Measurements from ENCODE around the gene SMCO3.

The SMCO3 gene

DNA sequence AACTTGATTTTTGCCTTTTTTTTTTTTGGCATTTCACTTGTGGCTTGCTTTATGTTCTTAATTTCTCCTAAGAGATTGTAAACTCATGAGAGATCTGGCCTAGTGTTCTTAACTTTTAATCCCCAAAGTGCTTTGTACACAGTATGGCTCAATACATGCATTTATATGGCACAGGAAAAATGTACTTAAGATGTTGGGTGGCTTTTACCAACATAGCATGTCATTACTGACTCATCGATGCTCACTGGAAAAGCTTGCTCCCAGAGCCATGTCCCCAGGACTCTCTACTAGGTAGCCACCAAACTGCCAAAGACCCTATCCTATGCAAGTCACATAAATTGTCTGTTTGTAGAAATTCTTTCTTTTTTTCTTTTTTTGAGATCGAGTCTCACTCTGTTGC lies 13.1 kb upstream of the SMCO3 start:
- DNase-seq (ENCODE audit: low read depth) = no peak

DNA sequence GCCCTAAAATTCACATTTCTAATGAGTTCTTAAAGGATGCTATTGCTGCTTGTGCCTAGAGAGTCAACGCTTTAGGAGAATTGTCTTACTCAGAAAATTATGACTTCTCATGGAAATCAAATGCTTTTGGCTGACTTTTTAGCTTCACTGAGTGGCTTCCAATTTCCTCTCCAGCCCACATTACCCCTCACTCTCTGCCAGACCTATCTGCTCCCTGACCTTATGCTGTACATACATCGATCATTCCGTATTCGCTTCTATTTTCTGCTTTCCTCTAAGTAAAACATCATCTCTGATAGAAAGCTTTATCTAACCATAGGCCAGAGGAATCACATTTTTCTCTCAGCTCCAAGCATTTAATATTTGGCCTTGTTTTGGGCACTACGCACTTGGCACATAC lies 12.5 kb upstream of the SMCO3 start:
- no peak for DNase-seq (ENCODE audit: low read depth)

DNA sequence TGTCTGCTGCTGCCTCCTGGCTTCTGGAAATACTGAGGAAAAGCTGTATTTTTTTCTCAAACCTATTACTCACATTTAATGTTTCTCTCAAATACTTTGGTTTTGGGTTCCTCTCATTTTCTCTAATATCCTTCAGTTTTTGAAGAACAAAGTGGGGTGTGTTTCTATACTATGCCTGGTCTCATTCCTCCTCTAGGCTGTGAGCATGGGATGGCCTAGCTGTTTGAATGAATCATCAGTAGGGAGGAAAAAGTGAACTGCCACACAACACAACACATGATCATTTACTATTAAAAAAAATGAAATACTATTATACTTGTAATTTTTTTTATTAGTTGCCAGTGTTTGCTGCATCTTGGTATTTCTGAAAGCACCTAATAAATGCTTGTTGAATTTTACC lies 11.3 kb upstream of the SMCO3 start:
- DNase-seq (ENCODE audit: low read depth) = no peak

DNA sequence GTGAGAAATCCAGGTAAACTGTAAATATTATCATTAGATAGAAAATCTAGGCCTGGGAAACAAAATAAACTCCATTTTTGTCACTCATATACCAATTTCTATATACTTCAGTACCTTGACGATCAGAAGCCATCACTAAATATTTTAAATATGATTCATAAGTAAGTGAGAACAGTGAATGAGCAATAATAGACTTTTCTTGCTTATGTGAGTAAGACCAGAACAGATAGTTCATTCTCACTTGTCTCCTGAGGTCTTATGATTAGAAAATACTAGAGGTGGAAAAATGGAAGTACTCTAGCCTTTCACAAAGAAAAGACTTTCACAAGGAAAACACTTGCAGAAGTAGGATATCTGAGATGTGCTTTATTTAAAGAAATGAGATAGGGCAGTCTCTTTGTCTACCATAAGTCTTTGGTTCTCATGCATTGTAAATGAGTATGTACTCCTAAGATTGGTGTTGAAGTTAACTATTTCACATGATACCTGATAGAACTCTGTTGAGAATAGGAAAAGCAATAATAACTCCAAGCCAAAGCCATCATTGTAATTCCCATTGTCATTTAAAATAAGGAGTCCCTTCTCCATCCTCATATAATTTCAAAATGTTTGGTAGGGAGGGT lies 10.1 kb upstream of the SMCO3 start:
- no peak for DNase-seq (ENCODE audit: low read depth)

DNA sequence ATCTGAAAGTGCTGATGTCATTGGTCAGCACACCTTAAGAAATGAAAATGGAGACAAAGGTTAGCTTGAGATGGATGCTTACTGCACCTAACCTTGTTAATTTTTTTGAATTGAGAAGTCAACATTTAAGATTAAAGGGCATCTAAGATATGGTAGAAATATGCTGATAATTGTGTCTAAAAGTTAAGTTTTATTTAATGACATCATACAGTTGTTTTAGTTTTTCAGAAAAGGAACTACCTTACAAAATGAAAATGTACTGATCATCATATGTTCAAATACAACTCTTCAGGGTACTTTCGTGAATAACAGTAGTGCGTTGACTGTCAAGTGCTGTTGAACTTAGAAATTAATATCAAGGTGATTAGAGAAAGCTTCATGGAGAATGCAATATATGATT lies 2.5 kb downstream of the SMCO3 start:
- no peak for DNase-seq (ENCODE audit: low read depth)

DNA sequence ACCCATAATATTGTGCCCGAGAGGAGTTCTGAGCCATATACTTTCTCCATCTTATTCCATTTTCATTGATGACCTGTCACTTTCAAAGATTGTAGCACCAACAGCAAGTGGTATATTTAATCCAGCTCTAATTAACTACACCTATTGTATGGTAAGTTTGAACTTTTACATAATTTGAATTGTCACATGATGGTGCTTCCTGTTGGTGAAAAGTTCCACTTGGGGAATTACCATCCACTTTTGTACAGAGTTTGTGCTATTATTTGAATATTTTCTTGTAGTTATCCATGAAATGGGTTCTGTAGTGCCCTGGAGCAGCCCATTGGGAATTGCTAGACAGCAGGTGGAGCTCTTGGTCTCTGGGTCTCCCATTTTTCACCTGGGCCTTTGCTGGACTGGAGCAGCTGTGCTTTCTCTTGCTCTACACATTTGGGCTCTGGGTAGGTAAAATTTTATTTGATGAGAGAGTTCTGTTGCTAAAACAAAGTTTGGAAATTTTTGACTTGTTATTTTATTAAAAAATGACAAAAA lies 3.0 kb downstream of the SMCO3 start:
- no peak for DNase-seq (ENCODE audit: low read depth)

DNA sequence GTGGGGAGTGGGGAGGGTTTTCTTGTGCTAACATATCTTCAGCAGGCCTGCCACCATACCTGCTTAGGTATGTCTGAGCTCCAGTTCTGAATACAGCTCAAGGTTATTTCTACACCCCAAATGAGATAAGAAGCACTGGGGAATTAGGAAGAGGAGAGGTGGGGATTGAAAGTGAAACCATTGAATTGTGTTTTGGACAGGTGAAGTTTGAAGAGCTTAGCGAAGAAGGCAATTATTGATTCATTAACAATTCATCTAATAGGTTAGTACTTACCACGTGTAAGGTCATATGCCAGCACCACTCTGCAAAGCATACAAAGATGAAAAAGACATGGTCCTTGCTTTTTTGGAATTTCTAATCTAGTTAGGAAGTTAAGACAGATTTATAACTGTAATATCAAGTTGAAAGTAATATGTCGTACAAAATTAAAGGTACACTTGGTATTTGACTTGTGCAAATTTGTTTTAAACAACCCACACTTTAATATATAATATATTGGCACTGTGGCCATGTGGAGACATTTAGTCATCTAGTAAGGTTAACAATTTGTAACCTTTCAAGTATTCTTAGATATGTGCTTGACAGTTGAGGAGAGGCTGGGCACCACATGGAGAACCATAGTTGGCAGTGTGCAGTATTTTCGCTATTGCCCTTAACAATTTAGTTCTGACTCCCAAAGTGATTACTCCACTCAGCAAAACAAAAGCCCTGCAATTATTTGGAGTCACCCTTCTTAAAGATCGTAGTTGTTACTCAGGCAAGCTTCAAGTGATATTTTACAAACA lies 3.6 kb downstream of the SMCO3 start:
- DNase-seq (ENCODE audit: low read depth) = no peak

DNA sequence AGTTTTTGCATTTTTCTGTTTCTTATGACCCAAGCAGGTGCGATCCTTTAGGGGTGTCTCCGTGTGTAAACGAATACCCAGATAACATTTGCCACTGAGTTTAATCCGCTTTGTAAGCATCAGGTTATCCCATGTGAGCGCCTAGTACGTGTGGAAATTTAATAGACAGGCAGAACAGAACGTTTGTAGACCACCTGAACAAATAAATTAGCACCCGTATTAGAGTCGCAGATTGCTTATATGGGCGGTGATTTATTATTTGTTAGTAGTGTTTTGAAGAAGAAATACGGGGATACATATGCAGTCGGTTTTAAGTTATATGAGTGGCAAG lies 10.2 kb downstream of the SMCO3 start:
- no peak for DNase-seq (ENCODE audit: low read depth)

DNA sequence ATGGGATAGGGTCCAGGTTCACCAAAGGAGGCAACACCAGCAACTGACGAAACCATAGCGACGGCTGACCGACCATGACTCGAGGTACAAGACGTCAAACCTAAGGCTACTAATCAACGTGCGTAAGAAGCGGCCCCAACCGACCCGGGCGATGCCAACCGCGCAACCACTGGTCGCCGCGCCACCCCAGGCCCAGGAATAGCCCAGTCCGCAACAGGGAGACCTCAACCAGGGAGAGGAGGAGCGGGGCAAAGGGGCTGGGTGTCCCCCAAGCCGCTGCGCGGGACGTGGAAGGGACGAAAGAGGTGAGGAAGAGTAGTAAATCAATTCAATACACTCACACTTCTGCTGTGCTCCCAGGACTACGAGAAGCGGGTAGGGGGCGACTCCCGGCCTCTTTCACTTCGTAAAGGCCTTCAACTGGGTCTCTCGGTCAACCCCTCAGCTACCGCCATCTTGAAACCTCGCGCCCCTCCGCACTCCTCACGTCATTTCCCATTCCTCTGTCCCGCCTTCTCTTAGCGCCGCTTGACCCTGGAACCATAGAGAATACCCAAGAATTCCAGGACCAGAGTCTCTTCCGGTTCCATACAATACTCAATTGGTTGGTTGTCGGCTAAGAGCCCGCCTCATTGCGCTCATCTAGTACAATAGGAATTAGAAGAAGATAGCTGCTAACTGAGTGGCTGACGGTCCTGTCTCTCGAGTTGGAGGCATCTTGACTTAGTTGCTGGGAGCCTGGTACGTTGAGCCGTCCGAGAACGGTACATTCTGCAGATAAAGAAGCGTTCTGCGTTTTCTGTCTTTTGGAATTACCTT lies 10.8 kb downstream of the SMCO3 start, which contains the start of the genes C12orf60 and WBP11:
TSS of gene C12orf60 (plus strand) at position 660 of the 819 bp plus-strand sequence. CDS start 19,266 bp downstream, outside the sequence.
TSS of gene WBP11 (minus strand) at position 468 of the 819 bp plus-strand sequence. CDS start 2,095 bp downstream, outside the sequence.
- peak; percentile 99 for DNase-seq (ENCODE audit: low read depth)

DNA sequence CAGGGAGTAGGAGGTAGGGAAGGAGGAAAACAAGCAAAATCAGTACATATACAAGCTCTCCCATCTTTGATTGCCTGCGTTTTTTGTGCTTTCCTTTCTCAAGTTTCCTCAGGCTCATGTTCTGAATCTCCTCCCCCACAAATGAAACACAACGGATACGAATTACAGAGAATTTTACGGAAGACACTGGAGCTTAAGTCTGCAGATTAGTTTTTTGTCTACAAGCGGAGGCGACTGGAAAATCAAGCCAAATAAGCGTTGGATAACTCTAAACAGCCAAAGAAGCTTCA lies 11.3 kb downstream of the SMCO3 start:
- no peak for DNase-seq (ENCODE audit: low read depth)

DNA sequence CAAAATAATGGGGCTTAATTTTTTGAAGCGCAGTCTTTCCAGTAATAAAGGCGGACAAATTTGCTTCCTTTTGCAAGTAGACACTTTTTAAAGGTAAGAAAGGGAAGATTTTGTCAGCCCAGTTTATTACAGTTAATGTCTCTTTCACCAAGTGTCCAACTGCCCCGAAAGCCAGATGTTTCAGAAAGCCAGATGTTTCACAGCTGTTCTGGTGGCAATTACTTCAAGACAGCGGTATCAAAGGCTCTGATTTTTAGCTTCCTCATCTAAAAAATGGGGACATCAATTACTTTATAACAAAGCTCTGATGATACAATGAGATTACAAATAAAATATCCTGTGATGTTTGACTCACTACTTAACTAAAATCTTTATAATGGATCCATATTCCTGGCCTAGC lies 11.7 kb downstream of the SMCO3 start:
- DNase-seq (ENCODE audit: low read depth) = no peak

DNA sequence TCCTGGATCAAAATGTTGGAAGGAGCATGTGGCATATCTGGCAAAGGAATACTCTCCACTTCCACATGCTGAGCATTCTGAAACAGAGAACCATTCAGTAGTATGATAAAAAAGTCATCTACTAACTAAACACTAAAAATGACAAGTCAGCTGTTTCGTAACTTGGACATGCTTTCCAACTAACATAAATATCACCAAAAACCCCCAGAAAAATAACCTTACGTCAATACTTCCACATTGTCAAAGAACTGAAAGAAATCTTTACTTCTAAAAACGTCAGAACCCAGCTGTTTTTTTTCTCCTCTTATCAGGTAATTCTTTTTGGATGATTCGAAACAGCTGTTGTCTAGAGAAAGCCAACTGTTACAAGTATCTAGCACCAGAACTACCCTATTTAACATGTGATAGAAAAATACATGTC lies 18.9 kb downstream of the SMCO3 start:
- no peak for DNase-seq (ENCODE audit: low read depth)

DNA sequence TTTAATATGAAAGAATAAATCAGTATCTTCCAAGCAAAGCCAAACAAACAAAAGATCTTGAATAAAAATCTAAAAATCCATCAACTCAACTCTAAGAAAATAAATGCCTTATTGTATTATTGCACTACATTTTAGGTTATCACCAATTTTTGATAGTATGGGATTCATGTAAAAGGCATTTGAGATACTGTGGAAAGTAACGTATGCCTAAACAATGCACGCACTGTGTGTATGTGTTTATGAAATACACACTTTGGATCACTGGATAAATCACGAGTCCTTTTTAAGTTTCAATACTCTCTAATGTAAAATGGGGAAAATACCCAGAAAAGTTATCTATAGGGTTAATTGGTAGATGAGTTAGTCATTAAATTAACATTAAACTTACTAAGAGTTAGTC lies 28.4 kb downstream of the SMCO3 start:
- no peak for DNase-seq (ENCODE audit: low read depth)

DNA sequence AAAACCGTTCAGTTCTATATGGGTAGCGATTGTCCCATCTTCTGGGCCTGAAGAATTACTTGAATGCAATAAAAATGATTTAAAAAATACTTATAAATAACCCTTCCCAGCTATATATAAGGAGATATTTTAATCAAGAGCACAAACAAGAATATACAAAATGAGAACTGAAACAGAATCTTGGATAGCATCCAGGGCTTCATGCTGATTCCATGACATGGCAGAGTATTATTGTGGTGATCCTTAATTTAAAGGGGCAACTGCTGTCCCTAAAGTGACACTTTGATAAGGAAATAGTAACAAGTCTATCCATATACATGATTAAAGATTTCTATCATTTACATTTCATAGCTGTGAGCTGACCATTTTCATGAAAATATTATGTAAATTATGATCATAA lies 29.5 kb downstream of the SMCO3 start:
- no peak for DNase-seq (ENCODE audit: low read depth)

DNA sequence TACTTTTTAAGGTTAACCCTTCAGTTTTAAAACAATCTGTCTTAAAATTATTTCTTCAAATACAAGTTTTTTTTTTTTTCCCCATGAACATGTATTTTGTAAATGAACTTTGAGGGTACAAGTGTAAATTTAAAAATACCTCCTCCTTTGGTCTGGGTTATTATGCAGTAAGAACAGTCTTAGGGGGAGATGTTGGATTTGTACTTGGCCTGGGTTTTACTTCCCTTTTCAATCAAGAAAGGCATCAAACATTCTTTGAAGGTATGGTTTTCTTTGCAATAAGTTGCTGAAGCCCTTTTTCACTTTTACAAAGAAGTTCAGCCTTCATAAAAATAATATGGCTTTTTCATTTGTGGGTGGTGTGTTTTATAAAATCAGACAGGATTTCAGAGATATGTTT lies 31.2 kb downstream of the SMCO3 start:
- DNase-seq (ENCODE audit: low read depth) = no peak

DNA sequence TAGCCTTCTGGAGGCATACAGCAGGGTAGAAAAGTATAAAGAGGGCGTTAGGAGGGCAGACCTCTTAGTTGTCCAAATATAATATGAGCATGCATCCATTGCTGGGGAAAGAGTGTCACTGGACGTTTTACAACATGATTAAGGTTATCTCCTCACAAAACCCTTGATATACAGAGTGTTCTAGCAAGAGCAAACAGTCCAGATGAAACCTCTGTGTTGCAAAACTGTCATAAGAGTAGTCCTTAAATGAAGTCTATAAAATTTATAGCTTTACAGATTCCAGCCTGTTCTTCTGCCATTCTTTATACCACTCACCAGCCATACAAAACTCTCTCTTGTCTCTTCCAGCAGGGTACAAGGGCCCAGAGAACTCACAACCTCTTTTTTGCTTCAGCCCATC lies 32.4 kb downstream of the SMCO3 start:
- DNase-seq (ENCODE audit: low read depth) = no peak

DNA sequence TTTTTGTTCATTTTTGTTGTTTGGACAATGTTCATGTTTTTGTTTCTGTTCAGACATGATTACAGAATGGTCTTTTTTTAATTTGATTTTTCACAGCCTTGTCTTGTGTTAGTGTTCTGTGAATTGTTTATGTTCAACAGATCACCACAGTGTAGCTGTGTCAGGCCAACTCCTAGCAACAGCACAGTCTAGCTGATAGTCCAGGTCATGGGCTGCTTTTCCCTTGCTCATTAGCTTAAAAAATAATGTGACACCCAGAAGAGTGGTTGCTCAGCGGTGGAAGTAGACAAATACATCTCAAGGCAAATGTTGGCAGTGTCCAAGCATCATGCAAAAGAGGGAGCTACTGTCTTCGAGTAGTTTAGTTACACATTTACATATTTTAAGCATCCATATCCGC lies 33.1 kb downstream of the SMCO3 start:
- DNase-seq (ENCODE audit: low read depth) = no peak

DNA sequence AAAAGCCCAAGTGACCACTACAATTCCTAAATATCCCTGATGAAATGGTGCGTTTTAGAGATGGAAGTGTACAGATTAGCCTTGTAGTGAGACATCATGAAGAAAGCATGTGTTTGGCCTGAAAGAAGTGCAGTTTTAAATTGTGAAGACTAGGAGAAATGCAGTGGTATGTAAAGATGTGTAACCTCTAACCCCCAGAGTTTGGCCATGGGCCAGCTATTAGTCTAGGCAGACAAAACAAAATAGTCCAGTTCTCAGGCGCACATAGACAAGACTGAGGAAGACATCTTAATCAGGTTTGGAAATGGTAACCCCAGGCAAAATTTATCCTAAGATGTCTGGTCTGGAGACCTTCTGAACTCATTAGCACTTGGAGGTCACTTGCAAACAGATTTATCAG lies 34.1 kb downstream of the SMCO3 start:
- DNase-seq (ENCODE audit: low read depth) = no peak

DNA sequence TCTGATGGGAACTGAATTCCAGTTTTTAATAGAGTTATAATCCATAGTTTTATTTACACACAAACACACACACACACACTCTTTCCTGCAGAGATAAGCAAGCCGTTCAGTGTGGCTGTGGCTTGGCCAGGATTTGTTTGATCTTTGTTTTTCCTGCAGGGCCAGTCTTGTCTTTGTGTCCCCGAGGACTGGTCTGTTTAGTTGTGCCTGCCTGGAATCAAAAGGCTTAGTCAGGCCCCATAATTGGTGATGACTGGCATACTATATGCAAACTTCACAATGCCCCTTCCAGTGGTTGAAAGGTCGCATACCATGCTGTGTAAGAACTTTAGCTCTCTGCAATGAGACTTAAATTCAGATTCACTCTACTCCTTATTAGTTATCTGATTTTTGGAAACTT lies 36.7 kb downstream of the SMCO3 start:
- no peak for DNase-seq (ENCODE audit: low read depth)

DNA sequence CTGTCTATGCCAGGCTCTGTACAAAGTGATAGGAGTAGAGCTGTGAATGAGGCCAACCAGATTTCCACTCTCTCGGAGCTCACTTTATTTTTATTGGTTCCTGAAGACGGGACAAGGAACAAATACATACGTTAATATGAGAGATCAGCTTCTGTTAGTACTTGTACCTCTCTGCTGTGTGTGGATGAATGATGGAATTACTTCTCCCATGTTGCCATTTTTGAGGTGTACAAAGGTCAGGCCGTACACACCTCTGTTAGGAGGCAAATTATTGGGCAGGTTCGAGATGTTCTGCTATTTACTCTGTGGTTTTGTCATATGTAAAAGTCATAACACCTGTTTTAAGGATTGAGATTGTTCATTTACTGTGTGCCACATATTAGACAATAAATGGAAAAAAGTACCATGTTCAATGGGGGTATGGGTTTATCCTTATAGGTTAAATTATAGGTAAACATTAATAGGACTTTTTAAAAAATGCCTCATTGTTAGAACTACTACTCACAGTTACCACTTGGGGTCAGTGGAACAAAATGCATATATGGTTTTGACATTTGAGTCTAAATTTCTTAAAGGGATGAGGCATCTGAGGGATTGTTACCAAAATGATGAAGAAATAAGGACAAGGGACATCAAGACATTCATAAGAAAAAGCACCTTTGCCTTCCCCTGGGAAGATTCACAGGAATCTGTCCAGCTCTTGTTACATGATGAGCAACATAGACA lies 37.6 kb downstream of the SMCO3 start:
- DNase-seq (ENCODE audit: low read depth) = no peak

DNA sequence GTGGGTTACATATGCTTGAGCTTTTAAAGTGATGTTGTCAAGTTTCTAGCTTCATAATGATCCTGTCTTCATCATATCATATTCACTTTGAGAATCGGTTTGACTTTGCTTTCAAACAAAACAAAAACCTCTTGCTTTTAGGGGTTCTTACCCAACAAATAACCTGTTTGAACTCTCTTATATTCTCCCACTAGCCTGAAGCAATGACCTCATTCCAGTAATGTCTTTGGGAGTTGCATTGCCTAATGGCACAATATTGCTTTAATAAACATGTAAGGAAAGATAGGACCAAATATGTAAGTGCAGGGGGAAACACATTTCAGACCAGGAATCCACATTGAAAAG lies 38.4 kb downstream of the SMCO3 start:
- no peak for DNase-seq (ENCODE audit: low read depth)

DNA sequence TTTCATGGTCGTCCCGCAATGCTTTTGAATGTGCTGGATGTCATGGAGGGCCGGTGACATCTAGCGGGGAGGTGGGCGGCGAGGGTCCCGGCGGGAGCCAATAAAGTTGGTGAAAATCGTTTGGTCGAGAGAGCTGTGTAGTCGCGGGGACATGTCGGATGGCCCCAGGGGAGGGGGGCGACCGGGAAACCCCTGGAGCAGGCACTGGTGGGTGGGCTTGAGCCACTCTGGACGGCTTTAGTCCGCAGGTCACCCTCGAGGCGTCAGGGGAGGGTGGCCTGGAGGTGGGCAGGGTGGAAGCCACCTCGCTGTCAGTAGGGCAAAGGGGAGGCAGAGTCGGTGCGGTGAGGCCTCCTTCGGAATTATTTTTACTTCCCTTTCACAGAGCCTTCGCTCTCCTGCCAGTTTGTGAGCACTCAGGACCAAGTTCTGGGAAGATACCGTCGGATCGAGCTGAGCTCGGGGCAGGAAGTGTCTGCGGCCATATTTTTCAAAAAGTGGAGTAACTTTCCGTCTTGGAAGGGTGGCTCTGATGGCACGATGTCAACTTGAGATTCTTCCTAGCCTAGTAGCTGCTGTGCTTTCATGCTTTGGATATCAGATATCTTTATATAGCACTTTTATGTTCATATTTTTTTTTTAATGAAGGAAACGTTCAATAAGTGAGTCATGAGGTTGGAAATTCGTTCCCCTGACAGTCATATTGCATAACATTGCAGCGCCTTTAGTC lies 38.9 kb downstream of the SMCO3 start:
- peak; percentile 71 for DNase-seq (ENCODE audit: low read depth)
